HepG2 (cell line): ENCODE data around the gene RAB40C. TPM values are rescaled to one million over a fixed set of nuclear protein-coding genes. Genes with fewer than 3 reads are reported as not detected.
A peak's percentile ranks its signal among the peaks of the same experiment; 100 is the strongest.

Source experiments
- ATAC-seq: fragments of 200-7000 bp; cut with Tn5 transposase; 3 replicates; pipeline ENCODE4 v1.9.1; 2020; ENCODE audit warnings: mild to moderate bottlenecking, moderate library complexity
- BruUV-seq: library from RNA; stranded (reverse); fragments of 400-500 nt; replicated peaks from 2 replicates; lab custom pipeline; 2021; lab: Mats Ljungman, UMichigan
- CTCF ChIA-PET: fragments of 300-600 bp; formaldehyde crosslinking; extraction: SDS; loops from one replicate; lab custom pipeline; 2021; ENCODE audit warnings: low total read pairs, inconsistent platforms, low intra/inter-chr PET ratio; lab: Yijun Ruan, JAX
- POLR2A ChIA-PET: fragments of 350-600 bp; sonication (Branson Sonifier 250); formaldehyde crosslinking; loops from one replicate; lab custom pipeline; 2020; ENCODE audit warnings: antibody characterized with exemption, inconsistent platforms; lab: Yijun Ruan, JAX
- DNase-seq: peaks from one replicate; pipeline ENCODE4 v3.0.0-alpha.2; 2015; ENCODE audit warnings: low spot score
- FAIRE-seq: peaks from 3 replicates; lab custom pipeline; 2011; peaks lifted over from hg19 to GRCh38; lab: Jason Lieb, UNC
- H2AFZ ChIP-seq: one replicate; pipeline ENCODE4 v1.6.1; 2011; ENCODE audit warnings: low read length, inconsistent platforms
- H3K27ac ChIP-seq: fragments of 300-600 bp; 3 replicates; pipeline ENCODE4 v1.8.0; 2011; ENCODE audit warnings: mixed run types, mild to moderate bottlenecking, mixed read lengths, low read length, inconsistent platforms; ENCODE audit not compliant: insufficient read depth; ENCODE audit errors: extremely low read length
- H3K27me3 ChIP-seq, 2 experiments: fragments of 200-600 bp in 1 of 2; 2 replicates in 1 of 2; 3 replicates in 1 of 2; pipeline versions ENCODE4 v1.6.0 to v1.8.0; 2011; ENCODE audit warnings: low read length in 2 of 2, mild to moderate bottlenecking in 2 of 2, moderate library complexity in 2 of 2, inconsistent platforms in 1 of 2; ENCODE audit not compliant: insufficient read depth in 2 of 2, control insufficient read depth in 1 of 2
- H3K36me3 ChIP-seq, 2 experiments: fragments of 200-600 bp in 1 of 2; replicated peaks in 1 of 2; 2 replicates in 1 of 2; 3 replicates in 1 of 2; pipeline versions ENCODE4 v1.5.1 to v1.8.0; 2011; ENCODE audit warnings: low read length in 2 of 2, inconsistent platforms in 1 of 2; ENCODE audit not compliant: insufficient read depth in 2 of 2, control insufficient read depth in 1 of 2
- H3K4me1 ChIP-seq: 2 replicates; pipeline ENCODE4 v1.5.1; 2012; ENCODE audit warnings: low read length, inconsistent platforms; ENCODE audit not compliant: insufficient read depth
- H3K4me2 ChIP-seq: 2 replicates; pipeline ENCODE4 v1.6.0; 2011; ENCODE audit warnings: low read depth, low read length, inconsistent platforms
- H3K4me3 ChIP-seq, 3 experiments: fragments of 200-600 bp in 1 of 3; sonication (generic), shearing (Covaris generic) in 1 of 3; replicated peaks in 1 of 3; 2 replicates each; pipeline ENCODE4 v1.5.1; 2011 to 2016; ENCODE audit warnings: low read length in 3 of 3, inconsistent platforms in 2 of 3, low read depth in 2 of 3, mild to moderate bottlenecking in 2 of 3, control low read depth in 1 of 3, mixed read lengths in 1 of 3; ENCODE audit not compliant: insufficient read depth in 1 of 3
- H3K79me2 ChIP-seq: one replicate; pipeline ENCODE4 v1.6.1; 2011; ENCODE audit warnings: low read length, inconsistent platforms; ENCODE audit not compliant: insufficient read depth
- H3K9ac ChIP-seq: 2 replicates; pipeline ENCODE4 v1.6.0; 2011; ENCODE audit warnings: mild to moderate bottlenecking, low read depth, low read length, inconsistent platforms; ENCODE audit not compliant: insufficient read depth
- H3K9me3 ChIP-seq: 2 replicates; pipeline ENCODE4 v1.5.1; 2012; ENCODE audit warnings: mild to moderate bottlenecking, low read length
- H4K20me1 ChIP-seq: 2 replicates; pipeline ENCODE4 v1.6.0; 2011; ENCODE audit warnings: inconsistent platforms, mild to moderate bottlenecking, low read length, moderate library complexity; ENCODE audit not compliant: insufficient read depth
- AGO2 ChIP-seq: fragments of 200-400 bp; formaldehyde crosslinking; optimal IDR thresholded peaks from 2 replicates; pipeline ENCODE3; 2017; ENCODE audit warnings: mild to moderate bottlenecking, low read depth, low read length, moderate library complexity
- BHLHE40 ChIP-seq: IDR thresholded peaks from 2 replicates; pipeline ENCODE4 v1.6.1; 2011; ENCODE audit warnings: low read length, improper control_type of control experiment
- CENPX ChIP-seq: sonication (generic); formaldehyde crosslinking; IDR thresholded peaks from 2 replicates; pipeline ENCODE4 v1.9.0; 2021; ENCODE audit warnings: mild to moderate bottlenecking, missing genetic modification reagents, moderate library complexity
- DNMT3B ChIP-seq: conservative IDR thresholded peaks from 2 replicates; pipeline ENCODE4 v1.6.1; 2016; ENCODE audit warnings: missing biosample characterization, control low read depth
- EED ChIP-seq: sonication (generic); formaldehyde crosslinking; IDR thresholded peaks from 2 replicates; pipeline ENCODE4 v1.5.0; 2020; ENCODE audit warnings: mild to moderate bottlenecking, missing genetic modification reagents
- NCOA1 ChIP-seq: sonication (generic); formaldehyde crosslinking; IDR thresholded peaks from 2 replicates; pipeline ENCODE4 v1.9.0; 2021; ENCODE audit warnings: missing genetic modification reagents
- POGZ ChIP-seq: sonication (generic); formaldehyde crosslinking; IDR thresholded peaks from 2 replicates; pipeline ENCODE4 v1.4.0; 2020; ENCODE audit warnings: mild to moderate bottlenecking, missing genetic modification reagents
- RBFOX2 ChIP-seq: fragments of 200-400 bp; formaldehyde crosslinking; IDR thresholded peaks from 2 replicates; pipeline ENCODE4 v1.6.1; 2017; ENCODE audit warnings: low read depth, mild to moderate bottlenecking, low read length
- RFX1 ChIP-seq: fragments of 450-650 bp; IDR thresholded peaks from 2 replicates; pipeline ENCODE4 v1.6.1; 2017
- SMARCC2 ChIP-seq: fragments of 450-650 bp; IDR thresholded peaks from 2 replicates; pipeline ENCODE4 v1.6.1; 2017; ENCODE audit warnings: antibody characterized with exemption, mild to moderate bottlenecking
- ZBTB7A ChIP-seq: sonication (generic); formaldehyde crosslinking; IDR thresholded peaks from 2 replicates; pipeline ENCODE4 v1.8.0; 2022; ENCODE audit warnings: mild to moderate bottlenecking, missing genetic modification reagents
- ZNF44 ChIP-seq: sonication (generic); formaldehyde crosslinking; IDR thresholded peaks from 2 replicates; pipeline ENCODE4 v1.5.1; 2020; ENCODE audit warnings: mild to moderate bottlenecking, missing genetic modification reagents
- ZNF441 ChIP-seq: sonication (generic); formaldehyde crosslinking; IDR thresholded peaks from 2 replicates; pipeline ENCODE4 v1.7.0; 2021; ENCODE audit warnings: missing genetic modification reagents, borderline replicate concordance
- ZNF549 ChIP-seq: sonication (generic); formaldehyde crosslinking; IDR thresholded peaks from 2 replicates; pipeline ENCODE4 v1.5.0; 2020; ENCODE audit warnings: missing genetic modification reagents
- ZSCAN25 ChIP-seq: sonication (generic); formaldehyde crosslinking; IDR thresholded peaks from 2 replicates; pipeline ENCODE4 v1.8.0; 2022; ENCODE audit warnings: mild to moderate bottlenecking, missing genetic modification reagents
- WGBS: methylation state at CpG from one replicate; pipeline ENCODE4 v1.1.6; 2017; ENCODE audit warnings: low lambda C conversion rate; 5-methylcytosine and 5-hydroxymethylcytosine counted together
- in situ Hi-C: cut with HindIII; loops from 2 replicates; pipeline ENCODE4 v1.10.0; 2017; ENCODE audit warnings: low pct_unique_long_range_greater_than_20kb; ENCODE audit not compliant: extremely low pct_ligation_motif_present
- intact Hi-C: fragments of 100-400 bp; cut with micrococcal nuclease; formaldehyde crosslinking; loops from one replicate; pipeline ENCODE4 v1.10.0; 2022; ENCODE audit not compliant: unreplicated experiment
- polyA plus RNA-seq, 8 experiments: library from polyadenylated mRNA; depleted of rRNA in 3 of 8; stranded (reverse) in 7 of 8; unstranded in 1 of 8; fragments of >200 nt; fragmentation: Illumina TruSeq in 4 of 8; extraction: Trizol in 4 of 8; gene quantifications; 2 replicates each; pipeline versions ENCODE4 v1.2.1 to v1.2.3, GENCODE V29; 2011 to 2016; ENCODE audit warnings: low read depth in 4 of 8, missing spikeins in 1 of 8, mixed read lengths in 1 of 8; ENCODE audit not compliant: insufficient read depth in 1 of 8
- total RNA-seq, 5 experiments: library from RNA; depleted of rRNA; stranded (reverse); fragments of >200 nt; fragmentation: Illumina TruSeq; extraction: Trizol; gene quantifications; 2 replicates each; pipeline ENCODE4 v1.2.3, GENCODE V29; 2016; ENCODE audit warnings: low read depth in 1 of 5
- TF ChIP-seq, protein P1 (sequence below): sonication (generic); formaldehyde crosslinking; IDR thresholded peaks from 2 replicates; pipeline ENCODE4 v1.5.0; 2020; ENCODE audit warnings: missing genetic modification reagents, mild to moderate bottlenecking, borderline replicate concordance
- TF ChIP-seq, protein P2 (sequence below): sonication (generic); formaldehyde crosslinking; IDR thresholded peaks from 2 replicates; pipeline ENCODE4 v1.5.1; 2020; ENCODE audit warnings: mild to moderate bottlenecking, missing genetic modification reagents, moderate library complexity
- TF ChIP-seq, protein P3 (sequence below): sonication (generic); formaldehyde crosslinking; IDR thresholded peaks from 2 replicates; pipeline ENCODE4 v1.4.0; 2020; ENCODE audit warnings: mild to moderate bottlenecking, missing genetic modification reagents

RAB40C gene
- total and polyA plus RNA-seq, 2 of the 13 experiments (the other 11 are each of a cell fraction or from before 2014, with no cell fraction given) = 7.7 to 11.5 TPM

DNA sequence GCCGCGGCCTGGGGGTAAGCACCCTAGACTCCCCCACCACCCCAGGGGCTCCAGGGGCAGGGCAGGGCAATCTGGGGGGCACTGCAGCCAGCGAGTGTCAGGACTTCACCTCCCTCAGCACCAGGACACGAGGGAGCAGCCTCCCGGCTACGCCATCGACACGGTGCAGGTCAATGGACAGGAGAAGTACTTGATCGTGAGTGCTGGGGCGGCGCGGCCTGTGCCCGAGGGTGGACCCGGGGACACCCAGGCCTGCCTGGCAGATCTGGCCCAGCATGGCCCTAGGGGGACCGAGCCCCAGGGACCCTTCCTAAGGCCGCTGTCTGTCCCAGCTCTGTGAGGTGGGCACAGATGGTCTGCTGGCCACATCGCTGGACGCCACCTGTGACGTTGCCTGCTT lies 82.5 kb downstream of the RAB40C start:
- WGBS = 92% methylated on average over 5 of the region's 19 CpGs
- H3K4me1 ChIP-seq = peaks cover 36% of the 10 kb centered on the region
- intact Hi-C loops = no loop called here
- no peaks in the 10 kb centered on the region for H4K20me1 ChIP-seq
- H3K36me3 ChIP-seq = peaks cover 22 to 42% of the 10 kb centered on the region in 2 experiments; a peak in 4 of 5 replicates
- peaks cover 17% of the 10 kb centered on the region for H3K79me2 ChIP-seq
- no peak for FAIRE-seq
- H3K27me3 ChIP-seq = no peaks in the 10 kb centered on the region
- TF ChIP-seq ZNF441 (CRISPR knock-in tag) = no peak
- TF ChIP-seq RBFOX2 = peak; percentile 48; the same call in 1 of the 2 replicates
- TF ChIP-seq AGO2 = peak; percentile 19
- TF ChIP-seq, all 625 proteins: peak for 2
- CTCF ChIA-PET = no interaction called here
- no peak overlapping the region for H3K9ac ChIP-seq
- DNase-seq (no peak), ATAC-seq (no peak)
- no peaks in the 10 kb centered on the region for H3K9me3 ChIP-seq
- no peak overlapping the region for H3K27ac ChIP-seq
- H3K4me3 ChIP-seq = no peak overlapping the region
- in situ Hi-C loops = no loop called here
- H3K4me2 ChIP-seq = no peak overlapping the region
- POLR2A ChIA-PET = interaction anchor here (0.6 kb wide), 1 partner anchor 36 kb away, joined by 3 read pairs; the partner anchor contains the start of gene METTL26
- no TSS peak for BruUV-seq
- no peak overlapping the region for H2AFZ ChIP-seq

DNA sequence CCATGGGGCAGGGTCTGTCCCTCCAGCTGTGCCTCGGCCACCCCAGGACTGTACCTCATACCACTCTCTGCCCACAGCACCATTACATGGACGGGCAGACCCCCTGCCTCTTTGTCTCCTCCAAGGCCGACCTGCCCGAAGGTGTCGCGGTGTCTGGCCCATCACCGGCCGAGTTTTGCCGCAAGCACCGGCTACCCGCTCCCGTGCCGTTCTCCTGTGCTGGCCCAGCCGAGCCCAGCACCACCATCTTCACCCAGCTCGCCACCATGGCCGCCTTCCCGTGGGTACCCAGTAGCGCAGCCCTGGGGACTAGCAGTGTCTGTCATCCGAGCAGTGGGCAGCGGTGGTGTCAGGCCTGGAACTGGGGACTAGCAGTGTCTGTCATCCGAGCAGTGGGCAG lies 83.0 kb downstream of the RAB40C start:
- Histone ChIP-seq H3K4me1 (peaks cover 32% of the 10 kb centered on the region), H3K27ac (no peak overlapping the region), H3K9ac (no peak overlapping the region), H3K4me3 (no peak overlapping the region), H2AFZ (no peak overlapping the region), H4K20me1 (no peaks in the 10 kb centered on the region), H3K36me3 (peaks cover 22 to 42% of the 10 kb centered on the region in 2 experiments; a peak in 4 of 5 replicates), H3K4me2 (no peak overlapping the region), H3K9me3 (no peaks in the 10 kb centered on the region), H3K79me2 (peaks cover 17% of the 10 kb centered on the region), H3K27me3 (no peaks in the 10 kb centered on the region)
- no TSS peak for BruUV-seq
- in situ Hi-C loops = no loop called here
- ChIA-PET CTCF (no interaction called here), POLR2A (no interaction called here)
- WGBS = 100% methylated on average over 13 of the region's 21 CpGs
- FAIRE-seq (no peak), DNase-seq (no peak), ATAC-seq (no peak)
- intact Hi-C loops = no loop called here
- TF ChIP-seq ZNF44 (CRISPR knock-in tag) (no peak), CENPX (CRISPR knock-in tag) (no peak), NCOA1 (no peak), RBFOX2 (peak; percentile 27; the same call in 1 of the 2 replicates), BHLHE40 (no peak), ZSCAN25 (CRISPR knock-in tag) (no peak), SMARCC2 (no peak), EED (CRISPR knock-in tag) (no peak), POGZ (CRISPR knock-in tag) (no peak), ZBTB7A (no peak), RFX1 (no peak), ZNF549 (CRISPR knock-in tag) (no peak), DNMT3B (no peak)
- TF ChIP-seq, protein P1, sequence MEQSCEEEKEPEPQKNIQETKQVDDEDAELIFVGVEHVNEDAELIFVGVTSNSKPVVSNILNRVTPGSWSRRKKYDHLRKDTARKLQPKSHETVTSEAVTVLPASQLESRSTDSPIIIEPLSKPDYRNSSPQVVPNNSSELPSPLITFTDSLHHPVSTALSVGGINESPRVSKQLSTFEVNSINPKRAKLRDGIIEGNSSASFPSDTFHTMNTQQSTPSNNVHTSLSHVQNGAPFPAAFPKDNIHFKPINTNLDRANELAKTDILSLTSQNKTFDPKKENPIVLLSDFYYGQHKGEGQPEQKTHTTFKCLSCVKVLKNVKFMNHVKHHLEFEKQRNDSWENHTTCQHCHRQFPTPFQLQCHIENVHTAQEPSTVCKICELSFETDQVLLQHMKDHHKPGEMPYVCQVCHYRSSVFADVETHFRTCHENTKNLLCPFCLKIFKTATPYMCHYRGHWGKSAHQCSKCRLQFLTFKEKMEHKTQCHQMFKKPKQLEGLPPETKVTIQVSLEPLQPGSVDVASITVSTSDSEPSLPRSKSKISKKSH (CRISPR knock-in tag) = no peak
- TF ChIP-seq, protein P2, sequence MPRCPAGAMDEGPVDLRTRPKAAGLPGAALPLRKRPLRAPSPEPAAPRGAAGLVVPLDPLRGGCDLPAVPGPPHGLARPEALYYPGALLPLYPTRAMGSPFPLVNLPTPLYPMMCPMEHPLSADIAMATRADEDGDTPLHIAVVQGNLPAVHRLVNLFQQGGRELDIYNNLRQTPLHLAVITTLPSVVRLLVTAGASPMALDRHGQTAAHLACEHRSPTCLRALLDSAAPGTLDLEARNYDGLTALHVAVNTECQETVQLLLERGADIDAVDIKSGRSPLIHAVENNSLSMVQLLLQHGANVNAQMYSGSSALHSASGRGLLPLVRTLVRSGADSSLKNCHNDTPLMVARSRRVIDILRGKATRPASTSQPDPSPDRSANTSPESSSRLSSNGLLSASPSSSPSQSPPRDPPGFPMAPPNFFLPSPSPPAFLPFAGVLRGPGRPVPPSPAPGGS (CRISPR knock-in tag) = no peak
- TF ChIP-seq, protein P3, sequence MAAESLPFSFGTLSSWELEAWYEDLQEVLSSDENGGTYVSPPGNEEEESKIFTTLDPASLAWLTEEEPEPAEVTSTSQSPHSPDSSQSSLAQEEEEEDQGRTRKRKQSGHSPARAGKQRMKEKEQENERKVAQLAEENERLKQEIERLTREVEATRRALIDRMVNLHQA (CRISPR knock-in tag) = no peak
